T-helper 22 cell (primary cell): ENCODE data around the gene DICER1.

Source experiments
- DNase-seq: peaks from one replicate; pipeline ENCODE4 v3.0.0-alpha.2; 2020; ENCODE audit warnings: low read depth

DICER1 gene

DNA sequence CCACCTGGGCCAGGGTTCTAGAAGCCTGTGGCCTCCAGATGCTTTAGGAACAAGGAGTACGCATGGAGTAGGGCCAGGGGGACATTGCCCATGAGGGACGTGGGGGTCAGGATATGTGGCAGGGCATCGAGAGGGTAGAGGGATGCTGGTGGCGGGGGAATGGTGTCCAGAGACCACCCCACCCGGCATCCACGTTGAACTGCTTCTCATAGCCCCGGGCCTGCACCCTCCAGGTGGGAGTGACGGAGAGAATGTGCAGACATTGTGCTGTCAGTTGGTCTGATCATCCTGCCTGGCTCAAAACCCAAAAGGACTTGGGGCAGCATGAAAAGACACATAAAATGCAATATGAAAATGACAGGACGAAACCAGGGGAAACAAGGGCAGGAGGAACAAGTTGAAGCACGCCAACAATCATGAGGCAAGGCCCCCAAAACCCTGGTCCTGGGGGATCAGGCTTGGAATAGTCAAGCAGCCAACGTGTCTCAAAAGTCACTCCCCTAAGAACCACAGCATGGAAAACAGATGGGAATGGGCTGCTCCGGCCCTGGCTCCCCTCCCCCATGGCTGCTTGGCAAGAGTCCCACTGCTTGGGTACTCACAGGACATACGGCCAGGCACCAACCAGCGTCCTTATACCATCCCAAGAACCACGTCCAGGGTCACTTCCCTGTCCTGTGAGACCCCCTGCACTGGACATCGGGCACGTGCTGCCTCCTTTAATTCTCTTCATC is 117.9 kb downstream of the DICER1 start:
- no peak for DNase-seq

DNA sequence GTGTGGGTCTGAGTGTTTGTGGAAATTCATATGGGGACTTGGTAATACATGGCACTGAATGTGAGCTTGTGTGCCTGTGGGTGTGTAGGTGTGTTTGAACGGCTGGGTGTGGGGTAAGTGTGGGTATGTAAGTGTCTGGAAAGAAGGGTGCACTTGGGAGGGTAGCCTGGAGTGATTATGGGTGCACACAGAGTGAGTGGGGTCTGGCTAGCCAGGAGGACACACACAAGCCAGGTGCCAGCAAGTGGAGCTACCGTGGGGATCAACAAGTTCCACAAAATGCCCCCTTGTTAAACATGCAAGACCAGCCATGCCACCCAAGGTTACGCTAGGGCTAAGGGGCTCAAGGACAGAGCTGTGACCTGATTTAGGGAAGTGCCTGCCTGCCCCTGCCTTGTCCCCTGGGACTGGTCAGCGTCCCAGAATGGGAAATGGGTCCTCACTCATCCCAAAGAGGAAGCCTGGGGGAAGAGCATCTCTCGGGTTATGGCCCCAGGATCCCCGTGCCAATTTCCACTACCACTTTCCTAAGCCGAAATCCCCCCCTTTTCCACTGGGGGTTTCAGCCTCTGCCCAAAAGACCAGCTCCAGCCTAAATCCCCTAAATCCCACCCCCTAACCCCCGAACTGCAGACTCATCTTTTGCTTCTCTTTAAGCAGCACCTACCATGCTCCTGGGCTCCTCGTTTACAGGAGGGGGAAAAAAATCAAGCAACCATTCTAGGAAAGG is 118.6 kb downstream of the DICER1 start:
- no peak for DNase-seq

DNA sequence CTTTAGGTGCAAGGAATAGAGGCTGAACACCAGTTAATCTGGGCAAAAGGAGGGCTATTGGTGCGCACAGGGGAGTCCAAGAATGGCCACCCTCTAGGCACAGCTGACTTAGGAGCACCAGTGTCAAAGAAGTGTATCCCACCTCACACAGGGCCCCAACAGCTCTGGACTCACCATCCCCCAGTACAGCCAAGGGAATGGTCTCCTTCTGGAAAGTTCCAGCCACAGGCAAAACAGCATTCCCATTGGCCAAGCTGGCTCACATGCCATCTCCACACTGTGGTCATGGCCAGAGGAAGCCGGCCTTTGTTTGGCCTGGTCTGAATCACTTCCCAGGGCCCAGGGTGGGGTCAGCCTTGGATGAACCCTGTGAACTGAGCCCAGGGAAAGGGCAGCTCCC is 120.1 kb downstream of the DICER1 start:
- no peak for DNase-seq
